Keratinocyte (primary cell): ENCODE results near the gene DENND2C.

Source experiments
- CTCF ChIP-seq, 3 experiments: IDR thresholded peaks in 1 of 3; conservative IDR thresholded peaks in 1 of 3; optimal IDR thresholded peaks in 1 of 3; 2 replicates in 2 of 3; 3 replicates in 1 of 3; pipeline versions ENCODE3 to v1.5.1; 2011; ENCODE audit warnings: low read length in 3 of 3, mild to moderate bottlenecking in 3 of 3, moderate library complexity in 2 of 3, control low read depth in 1 of 3, inconsistent platforms in 1 of 3; ENCODE audit not compliant: insufficient read depth in 2 of 3; ENCODE audit errors: extremely low read depth in 1 of 3
- EZH2 ChIP-seq: IDR thresholded peaks from one replicate; pipeline ENCODE4 v1.6.1; 2012; ENCODE audit warnings: inconsistent platforms, mild to moderate bottlenecking, low read length, moderate library complexity

DNA sequence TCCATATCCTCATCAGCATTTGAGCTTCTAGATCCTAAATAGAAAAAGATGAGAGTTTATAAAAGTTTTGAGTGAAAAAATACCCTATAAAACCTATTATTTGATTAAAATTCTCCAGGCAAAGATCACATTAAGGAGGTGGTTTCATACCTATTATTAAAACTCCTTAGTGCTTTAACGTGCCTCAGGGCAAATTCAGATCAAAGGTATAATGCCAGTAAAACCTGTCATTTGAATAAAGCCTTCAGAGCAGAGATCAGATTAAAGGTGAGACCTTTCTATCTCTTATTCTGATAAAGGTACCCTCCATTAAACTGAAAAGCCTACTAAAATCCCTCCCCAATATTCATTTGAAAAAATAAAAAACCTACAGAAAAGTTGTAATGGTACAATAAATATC, 124.5 kb downstream of the DENND2C start:
- no peak for TF ChIP-seq CTCF (optimal IDR thresholded peaks at IDR 0.05 in 1 of 3, IDR thresholded peaks at IDR 0.05 in 1 of 3, conservative IDR thresholded peaks at IDR 0.05 in 1 of 3; ENCODE audit: extremely low read depth in 1 of 3, insufficient read depth in 2 of 3, low read length in 3 of 3)
- TF ChIP-seq EZH2: no peak
